Ascending aorta (tissue), 2 donors: ENCODE data around the gene AACS. TPM values are rescaled to one million over a fixed set of nuclear protein-coding genes. Genes with fewer than 3 reads are reported as not detected.
A peak's percentile ranks its signal among the peaks of the same experiment; 100 is the strongest.
"Not testable (repeated sequence)": the region's sequence is repeated elsewhere in the genome, so short reads cannot be mapped to it uniquely, and the experiment has no call there.

Source experiments
- DNase-seq, 2 donors: peaks; one replicate each; pipeline ENCODE4 v3.0.0-alpha.2; 2019; ENCODE audit warnings: low spot score in 2 of 2
- H3K27ac ChIP-seq, 2 donors: fragments of 200-600 bp; sonication (generic); one replicate each; pipeline ENCODE4 v1.5.1; 2016 to 2017; ENCODE audit warnings: mild to moderate bottlenecking in 1 of 2
- H3K27me3 ChIP-seq: fragments of 200-600 bp; sonication (generic); one replicate; pipeline ENCODE4 v1.5.1; 2017
- H3K36me3 ChIP-seq, 2 donors: fragments of 200-600 bp; sonication (generic); one replicate each; pipeline ENCODE4 v1.5.1; 2016
- H3K4me1 ChIP-seq, 2 donors: fragments of 200-600 bp; sonication (generic); one replicate each; pipeline ENCODE4 v1.5.1; 2016 to 2017; ENCODE audit warnings: mild to moderate bottlenecking in 1 of 2
- H3K4me3 ChIP-seq, 2 donors: fragments of 200-600 bp; sonication (generic); one replicate each; pipeline ENCODE4 v1.5.1; 2016 to 2017; ENCODE audit warnings: mild to moderate bottlenecking in 1 of 2
- H3K9me3 ChIP-seq, 2 donors: fragments of 200-600 bp; sonication (generic); one replicate each; pipeline ENCODE4 v1.5.1; 2016
- CTCF ChIP-seq, 3 experiments: fragments of 200-600 bp in 2 of 3; fragments of 450-650 bp in 1 of 3; sonication (generic) in 2 of 3; IDR thresholded peaks; one replicate each; pipeline ENCODE4 v1.5.1; 2016 to 2019; ENCODE audit warnings: antibody characterized with exemption in 3 of 3, mild to moderate bottlenecking in 1 of 3, moderate library complexity in 1 of 3
- intact Hi-C: fragments of 100-400 bp; cut with DNase I; formaldehyde crosslinking; loops from one replicate; pipeline ENCODE4 v1.15.1; 2023
- total RNA-seq: library from RNA; depleted of rRNA; stranded (reverse); fragments of >200 nt; gene quantifications from one replicate; pipeline ENCODE4 v1.1.0, GENCODE V29; 2016

Gene AACS
- total RNA-seq, 1 donor from 2014 or later = 7.0 TPM

- Histone ChIP-seq H3K9me3 (no peaks in the 10 kb centered on the region), H3K4me1 (no peaks in the 10 kb centered on the region), H3K36me3 (no peaks in the 10 kb centered on the region), H3K4me3 (no peak overlapping the region), H3K27me3 (no peaks in the 10 kb centered on the region), H3K27ac (no peak overlapping the region)
- intact Hi-C loops = no loop called here
- no peak for DNase-seq
- no peak for TF ChIP-seq CTCF (IDR thresholded peaks at IDR 0.05)
Observed at GRCh38 chr12:125029761-125030358, 35.4 kb upstream of the AACS start.

GRCh38 chr12:125031471-125031870, 33.8 kb upstream of the AACS start:
- H3K36me3 ChIP-seq, H3K27me3 ChIP-seq, H3K4me3 ChIP-seq, DNase-seq, H3K27ac ChIP-seq, H3K4me1 ChIP-seq, H3K9me3 ChIP-seq, intact Hi-C loops: not testable (repeated sequence)

GRCh38 chr12:125032466-125033152, 32.6 kb upstream of the AACS start:
- Histone ChIP-seq H3K4me3 (no peak overlapping the region), H3K9me3 (no peaks in the 10 kb centered on the region), H3K4me1 (no peaks in the 10 kb centered on the region), H3K27me3 (no peaks in the 10 kb centered on the region), H3K36me3 (no peaks in the 10 kb centered on the region), H3K27ac (no peak overlapping the region)
- TF ChIP-seq CTCF (IDR thresholded peaks at IDR 0.05) = no peak
- no peak for DNase-seq
- intact Hi-C loops = no loop called here

GRCh38 chr12:125033288-125033687, 31.9 kb upstream of the AACS start:
- H3K36me3 ChIP-seq = no peaks in the 10 kb centered on the region
- no peaks in the 10 kb centered on the region for H3K9me3 ChIP-seq
- no peaks in the 10 kb centered on the region for H3K27me3 ChIP-seq
- TF ChIP-seq CTCF (IDR thresholded peaks at IDR 0.05) = no peak
- intact Hi-C loops = no loop called here
- H3K4me1 ChIP-seq = no peaks in the 10 kb centered on the region
- no peak overlapping the region for H3K27ac ChIP-seq
- H3K4me3 ChIP-seq = no peak overlapping the region
- DNase-seq = no peak

- DNase-seq = no peak
- intact Hi-C loops = no loop called here
- Histone ChIP-seq H3K27ac (no peak overlapping the region), H3K27me3 (no peaks in the 10 kb centered on the region), H3K4me3 (no peak overlapping the region), H3K9me3 (no peaks in the 10 kb centered on the region), H3K36me3 (no peaks in the 10 kb centered on the region), H3K4me1 (no peaks in the 10 kb centered on the region)
- no peak for TF ChIP-seq CTCF (IDR thresholded peaks at IDR 0.05)
Observed at GRCh38 chr12:125038976-125039625, 26.1 kb upstream of the AACS start.

- Histone ChIP-seq H3K4me1 (no peaks in the 10 kb centered on the region), H3K27me3 (no peaks in the 10 kb centered on the region), H3K36me3 (no peaks in the 10 kb centered on the region), H3K27ac (no peak overlapping the region), H3K9me3 (no peaks in the 10 kb centered on the region), H3K4me3 (peak overlapping the region; percentile 56 to 69)
- DNase-seq = no peak
- intact Hi-C loops = loop anchor here (1.0 to 5.0 kb wide), 2 partner anchors 16 to 62 kb away; partner anchors contain the start of genes AACS and DHX37
- TF ChIP-seq CTCF (IDR thresholded peaks at IDR 0.05) = no peak
Observed at GRCh38 chr12:125049093-125049458, 16.2 kb upstream of the AACS start.
